CD4-positive, alpha-beta memory T cell (primary cell): ENCODE data around the gene LEAP2. TPM values are rescaled to one million over a fixed set of nuclear protein-coding genes. Genes with fewer than 3 reads are reported as not detected.
"Not testable (repeated sequence)": the region's sequence is repeated elsewhere in the genome, so short reads cannot be mapped to it uniquely, and the experiment has no call there.

Experiments
- CTCF ChIA-PET: fragments of 350-600 bp; sonication (Branson Sonifier 250); formaldehyde crosslinking; loops from one replicate; lab custom pipeline; 2021; ENCODE audit warnings: inconsistent platforms; ENCODE audit not compliant: partially characterized antibody; lab: Charles Lee
- POLR2A ChIA-PET: fragments of 350-600 bp; sonication (Branson Sonifier 250); formaldehyde crosslinking; loops from one replicate; lab custom pipeline; 2021; ENCODE audit not compliant: partially characterized antibody; lab: Charles Lee
- DNase-seq, 5 donors: peaks; one replicate each; pipeline versions ENCODE4 v3.0.0 to v3.0.0-alpha.2; 2020 to 2022; ENCODE audit warnings: mixed read lengths in 1 of 5
- H3K27ac ChIP-seq: one replicate; pipeline ENCODE4 v1.7.0; 2013; ENCODE audit warnings: low read depth, low read length
- H3K27me3 ChIP-seq: 2 replicates; pipeline ENCODE4 v1.7.0; 2013; ENCODE audit warnings: mild to moderate bottlenecking, low read length, moderate library complexity; ENCODE audit not compliant: insufficient read depth
- H3K36me3 ChIP-seq: 2 replicates; pipeline ENCODE4 v1.7.0; 2013; ENCODE audit warnings: mild to moderate bottlenecking, low read length, moderate library complexity; ENCODE audit not compliant: insufficient read depth
- H3K4me1 ChIP-seq: 2 replicates; pipeline ENCODE4 v1.7.0; 2013; ENCODE audit warnings: mild to moderate bottlenecking, low read length, moderate library complexity; ENCODE audit not compliant: insufficient read depth
- H3K4me3 ChIP-seq, 2 donors: one replicate each; pipeline ENCODE4 v1.7.0; 2013; ENCODE audit warnings: low read length in 2 of 2, mild to moderate bottlenecking in 1 of 2
- H3K9me3 ChIP-seq, 2 donors: one replicate each; pipeline ENCODE4 v1.7.0; 2013; ENCODE audit warnings: low read length in 2 of 2, control low read depth in 1 of 2; ENCODE audit not compliant: control insufficient read depth in 1 of 2
- H3K27ac Mint-ChIP-seq, 7 donors: one replicate each; pipeline ENCODE4 v1.8.0; 2020 to 2021; ENCODE audit warnings: mixed read lengths in 7 of 7, mild to moderate bottlenecking in 6 of 7, inconsistent platforms in 3 of 7, moderate library complexity in 3 of 7
- H3K27me3 Mint-ChIP-seq, 2 donors: one replicate each; pipeline ENCODE4 v1.8.0; 2020 to 2021; ENCODE audit warnings: mixed read lengths in 2 of 2
- H3K36me3 Mint-ChIP-seq, 2 donors: one replicate each; pipeline ENCODE4 v1.8.0; 2020 to 2021; ENCODE audit warnings: mixed read lengths in 2 of 2, inconsistent platforms in 1 of 2, mild to moderate bottlenecking in 1 of 2
- H3K4me1 Mint-ChIP-seq, 4 donors: one replicate each; pipeline ENCODE4 v1.8.0; 2020 to 2021; ENCODE audit warnings: mixed read lengths in 4 of 4, mild to moderate bottlenecking in 1 of 4
- H3K4me3 Mint-ChIP-seq, 8 donors: one replicate each; pipeline ENCODE4 v1.8.0; 2020 to 2021; ENCODE audit warnings: mixed read lengths in 8 of 8, mild to moderate bottlenecking in 7 of 8, moderate library complexity in 6 of 8, inconsistent platforms in 3 of 8
- H3K9me3 Mint-ChIP-seq, 8 donors: one replicate each; pipeline ENCODE4 v1.8.0; 2020 to 2021; ENCODE audit warnings: mixed read lengths in 8 of 8, mild to moderate bottlenecking in 5 of 8, inconsistent platforms in 3 of 8, moderate library complexity in 1 of 8
- intact Hi-C: fragments of 100-400 bp; cut with micrococcal nuclease; formaldehyde crosslinking; loops from one replicate; pipeline ENCODE4 v1.15.1; 2023
- polyA plus RNA-seq, 2 donors: library from polyadenylated mRNA; unstranded; fragments of 300-500 nt; fragmentation: Illumina TruSeq; gene quantifications; one replicate each; pipeline ENCODE4 v1.2.3, GENCODE V29; 2021
- total RNA-seq, 2 experiments: library from RNA; stranded (reverse); gene quantifications; one replicate each; pipeline ENCODE4 v1.2.3, GENCODE V29; 2021

Gene LEAP2
- total and polyA plus RNA-seq, 4 experiments from 2014 or later, result 1.1 to 8.8 (median 4.8) TPM

- H3K4me1 Mint-ChIP-seq, result no peaks in the 10 kb centered on the region
- H3K36me3 Mint-ChIP-seq, result no peaks in the 10 kb centered on the region
- H3K4me1 ChIP-seq, result no peaks in the 10 kb centered on the region
- no peak overlapping the region for H3K4me3 ChIP-seq
- no peak overlapping the region for H3K4me3 Mint-ChIP-seq
- intact Hi-C loops, result no loop called here
- H3K9me3 Mint-ChIP-seq, result no peaks in the 10 kb centered on the region
- H3K27me3 ChIP-seq, result no peaks in the 10 kb centered on the region
- POLR2A ChIA-PET, result no interaction called here
- H3K27ac ChIP-seq, result no peak overlapping the region
- no peaks in the 10 kb centered on the region for H3K36me3 ChIP-seq
- CTCF ChIA-PET, result interaction anchor here (1.8 kb wide), 1 partner anchor 19 kb away, joined by 6 read pairs; no protein-coding TSS in a partner anchor
- DNase-seq, result no peak
- H3K27me3 Mint-ChIP-seq, result no peaks in the 10 kb centered on the region
- no peak overlapping the region for H3K27ac Mint-ChIP-seq
- no peaks in the 10 kb centered on the region for H3K9me3 ChIP-seq
Measured at GRCh38 chr5:132848270-132848669, 25.2 kb upstream of the LEAP2 start.

- no peak for DNase-seq
- no peaks in the 10 kb centered on the region for H3K36me3 Mint-ChIP-seq
- Histone ChIP-seq H3K9me3 (no peaks in the 10 kb centered on the region), H3K4me3 (no peak overlapping the region), H3K27ac (no peak overlapping the region), H3K4me1 (no peaks in the 10 kb centered on the region), H3K27me3 (no peaks in the 10 kb centered on the region), H3K36me3 (no peaks in the 10 kb centered on the region)
- H3K27me3 Mint-ChIP-seq, result no peaks in the 10 kb centered on the region
- no peaks in the 10 kb centered on the region for H3K9me3 Mint-ChIP-seq
- no peak overlapping the region for H3K27ac Mint-ChIP-seq
- H3K4me3 Mint-ChIP-seq, result no peak overlapping the region
- intact Hi-C loops, result no loop called here
- ChIA-PET POLR2A (interaction anchor here (0.6 kb wide), 1 partner anchor 36 kb away, joined by 3 read pairs; the partner anchor contains the start of gene SOWAHA), CTCF (no interaction called here)
- H3K4me1 Mint-ChIP-seq, result no peaks in the 10 kb centered on the region
Measured at GRCh38 chr5:132849347-132849746, 24.1 kb upstream of the LEAP2 start.

DNA sequence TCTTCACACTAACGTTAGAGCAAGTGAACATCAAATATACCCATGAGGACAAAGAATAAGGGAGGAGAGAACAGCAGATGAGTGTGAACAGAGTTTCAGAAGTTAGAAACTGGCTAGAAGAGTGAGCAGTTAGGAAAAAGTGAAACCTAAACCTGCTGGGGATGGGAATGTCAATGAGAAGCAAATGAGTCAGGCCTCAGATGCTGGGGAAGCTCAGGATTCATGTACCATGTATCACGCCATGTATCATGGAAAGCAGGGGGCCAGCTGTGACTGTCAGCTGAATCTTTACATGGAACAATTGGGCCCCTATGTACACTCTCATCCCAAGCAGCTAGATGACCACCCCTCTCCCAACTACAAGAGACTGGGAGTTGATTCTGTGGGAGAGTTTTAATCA lies 23.4 kb upstream of the LEAP2 start:
- no peaks in the 10 kb centered on the region for H3K36me3 Mint-ChIP-seq
- no peaks in the 10 kb centered on the region for H3K4me1 Mint-ChIP-seq
- ChIA-PET POLR2A (no interaction called here), CTCF (interaction anchor here (1.4 to 2.8 kb wide), 2 partner anchors 21 to 33 kb away, joined by 4 to 8 read pairs; no protein-coding TSS in a partner anchor)
- H3K27ac Mint-ChIP-seq, result no peak overlapping the region
- H3K4me3 Mint-ChIP-seq, result no peak overlapping the region
- H3K4me1 ChIP-seq, result no peaks in the 10 kb centered on the region
- no peaks in the 10 kb centered on the region for H3K9me3 ChIP-seq
- H3K4me3 ChIP-seq, result no peak overlapping the region
- no peaks in the 10 kb centered on the region for H3K9me3 Mint-ChIP-seq
- H3K27ac ChIP-seq, result no peak overlapping the region
- H3K27me3 ChIP-seq, result no peaks in the 10 kb centered on the region
- intact Hi-C loops, result no loop called here
- no peak for DNase-seq
- H3K27me3 Mint-ChIP-seq, result no peaks in the 10 kb centered on the region
- no peaks in the 10 kb centered on the region for H3K36me3 ChIP-seq

DNA sequence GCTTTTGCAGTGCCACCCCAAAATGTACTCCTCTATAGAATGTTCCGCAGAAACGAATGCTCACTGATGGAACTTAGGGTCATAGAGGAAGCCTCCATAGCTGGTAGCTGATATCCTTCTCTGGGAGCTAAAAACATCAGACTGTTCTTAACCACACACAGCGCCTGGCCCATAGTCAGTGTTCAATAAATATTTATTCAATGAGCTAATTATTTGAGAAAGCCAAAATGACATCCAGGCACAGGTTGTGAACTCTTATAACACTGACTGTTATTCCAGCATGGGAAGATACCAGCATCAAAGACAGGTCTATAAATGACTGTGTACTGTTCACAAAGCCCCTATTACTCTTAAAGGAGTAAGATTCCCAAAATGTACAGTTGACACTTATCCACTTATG lies 20.1 kb upstream of the LEAP2 start:
- H3K4me3 ChIP-seq, result no peak overlapping the region
- Mint-ChIP-seq H3K4me3 (no peak overlapping the region), H3K27me3 (peaks cover 4% of the 10 kb centered on the region in 2 donors), H3K9me3 (no peaks in the 10 kb centered on the region), H3K4me1 (no peaks in the 10 kb centered on the region), H3K27ac (no peak overlapping the region), H3K36me3 (no peaks in the 10 kb centered on the region)
- DNase-seq, result no peak
- H3K27ac ChIP-seq, result no peak overlapping the region
- ChIA-PET POLR2A (interaction anchor here (1.0 kb wide), 1 partner anchor 106 kb away, joined by 3 read pairs; the partner anchor contains the start of gene CCNI2), CTCF (interaction anchor here (1.1 kb wide), 1 partner anchor 33 kb away, joined by 4 read pairs; no protein-coding TSS in a partner anchor)
- no peaks in the 10 kb centered on the region for H3K27me3 ChIP-seq
- no peaks in the 10 kb centered on the region for H3K36me3 ChIP-seq
- intact Hi-C loops, result no loop called here
- H3K9me3 ChIP-seq, result no peaks in the 10 kb centered on the region
- H3K4me1 ChIP-seq, result no peaks in the 10 kb centered on the region

GRCh38 chr5:132853790-132854189 lies 19.7 kb upstream of the LEAP2 start:
- DNase-seq, result no peak
- Mint-ChIP-seq H3K36me3 (no peaks in the 10 kb centered on the region), H3K27ac (no peak overlapping the region), H3K9me3 (no peaks in the 10 kb centered on the region), H3K27me3 (peaks cover 4% of the 10 kb centered on the region in 2 donors), H3K4me3 (no peak overlapping the region), H3K4me1 (no peaks in the 10 kb centered on the region)
- H3K36me3 ChIP-seq, result no peaks in the 10 kb centered on the region
- no peak overlapping the region for H3K4me3 ChIP-seq
- no peak overlapping the region for H3K27ac ChIP-seq
- intact Hi-C loops, result no loop called here
- CTCF ChIA-PET, result interaction anchor here (1.1 to 1.7 kb wide), 3 partner anchors 10 to 34 kb away, joined by 4 to 6 read pairs (median 6); no protein-coding TSS in a partner anchor
- no peaks in the 10 kb centered on the region for H3K4me1 ChIP-seq
- no peaks in the 10 kb centered on the region for H3K9me3 ChIP-seq
- POLR2A ChIA-PET, result interaction anchor here (1.0 kb wide), 1 partner anchor 107 kb away, joined by 3 read pairs; the partner anchor contains the start of gene CCNI2
- H3K27me3 ChIP-seq, result no peaks in the 10 kb centered on the region

- Histone ChIP-seq H3K27me3 (no peaks in the 10 kb centered on the region), H3K4me3 (no peak overlapping the region), H3K4me1 (no peaks in the 10 kb centered on the region), H3K9me3 (no peaks in the 10 kb centered on the region), H3K27ac (no peak overlapping the region), H3K36me3 (no peaks in the 10 kb centered on the region)
- Mint-ChIP-seq H3K27me3 (peaks cover 4% of the 10 kb centered on the region in 2 donors), H3K36me3 (no peaks in the 10 kb centered on the region), H3K9me3 (no peaks in the 10 kb centered on the region), H3K4me1 (no peaks in the 10 kb centered on the region), H3K4me3 (no peak overlapping the region), H3K27ac (no peak overlapping the region)
- POLR2A ChIA-PET, result interaction anchor here (1.0 kb wide), 1 partner anchor 107 kb away, joined by 3 read pairs; the partner anchor contains the start of gene CCNI2
- intact Hi-C loops, result no loop called here
- CTCF ChIA-PET, result interaction anchor here (1.5 to 1.7 kb wide), 2 partner anchors 10 to 25 kb away, joined by 6 read pairs; no protein-coding TSS in a partner anchor
- no peak for DNase-seq
Measured at GRCh38 chr5:132854301-132854700, 19.2 kb upstream of the LEAP2 start.

GRCh38 chr5:132854992-132855391 lies 18.5 kb upstream of the LEAP2 start:
- DNase-seq, H3K27ac ChIP-seq, H3K4me3 Mint-ChIP-seq, H3K4me3 ChIP-seq, H3K36me3 Mint-ChIP-seq, H3K27ac Mint-ChIP-seq, H3K4me1 Mint-ChIP-seq, H3K9me3 Mint-ChIP-seq, H3K27me3 Mint-ChIP-seq, intact Hi-C loops, H3K36me3 ChIP-seq, H3K9me3 ChIP-seq, H3K27me3 ChIP-seq, H3K4me1 ChIP-seq, POLR2A ChIA-PET: not testable (repeated sequence)
- CTCF ChIA-PET, result interaction anchor here (1.5 to 1.7 kb wide), 2 partner anchors 9 to 26 kb away, joined by 6 read pairs; no protein-coding TSS in a partner anchor
